GM18870 (cell line): Measurements from ENCODE around the gene GPSM1.
"Not testable (repeated sequence)": the region's sequence is repeated elsewhere in the genome, so short reads cannot be mapped to it uniquely, and the experiment has no call there.

Experiments
- ATAC-seq: cut with Tn5 transposase; IDR thresholded peaks from one replicate; pipeline ENCODE4 v1.9.1; 2021; ENCODE audit warnings: moderate library complexity; ENCODE audit not compliant: unreplicated experiment

The GPSM1 gene

GRCh38 chr9:136392538-136393449 is 65.5 kb downstream of the GPSM1 start:
- ATAC-seq: no peak

GRCh38 chr9:136393531-136393930 is 66.2 kb downstream of the GPSM1 start:
- no peak for ATAC-seq

- no peak for ATAC-seq
Observed at GRCh38 chr9:136394312-136395019, 67.1 kb downstream of the GPSM1 start.

- ATAC-seq: no peak
Observed at GRCh38 chr9:136395020-136395340, 67.6 kb downstream of the GPSM1 start.

GRCh38 chr9:136395345-136396218 is 68.2 kb downstream of the GPSM1 start:
- ATAC-seq: no peak

- ATAC-seq: no peak
Observed at GRCh38 chr9:136396219-136396515, 68.8 kb downstream of the GPSM1 start.

GRCh38 chr9:136397643-136398042 is 70.3 kb downstream of the GPSM1 start:
- no peak for ATAC-seq

GRCh38 chr9:136398286-136398685 is 70.9 kb downstream of the GPSM1 start:
- ATAC-seq: no peak

- ATAC-seq: no peak
Observed at GRCh38 chr9:136399176-136400037, 72.1 kb downstream of the GPSM1 start.

GRCh38 chr9:136400038-136400834 is 72.9 kb downstream of the GPSM1 start, which contains the start of gene SNAPC4:
SNAPC4 (minus strand) TSS chr9:136400170; CDS start chr9:136398428, 1,742 bp downstream.
- ATAC-seq: no peak

GRCh38 chr9:136401173-136401922 is 74.0 kb downstream of the GPSM1 start:
- ATAC-seq: no peak

GRCh38 chr9:136402067-136402466 is 74.7 kb downstream of the GPSM1 start:
- no peak for ATAC-seq

GRCh38 chr9:136403538-136403914 is 76.2 kb downstream of the GPSM1 start:
- no peak for ATAC-seq

- no peak for ATAC-seq
Observed at GRCh38 chr9:136403915-136404800, 76.8 kb downstream of the GPSM1 start.

- ATAC-seq: no peak
Observed at GRCh38 chr9:136404801-136405136, 77.4 kb downstream of the GPSM1 start.

- no peak for ATAC-seq
Observed at GRCh38 chr9:136405481-136405880, 78.1 kb downstream of the GPSM1 start.

- ATAC-seq: not testable (repeated sequence)
Observed at GRCh38 chr9:136405904-136406303, 78.6 kb downstream of the GPSM1 start.

- not testable (repeated sequence) for ATAC-seq
Observed at GRCh38 chr9:136407061-136407460, 79.7 kb downstream of the GPSM1 start.
